Stimulated activated CD8-positive, alpha-beta memory T cell treated with anti-CD3 and anti-CD28 coated beads, Interleukin-12 subunit alpha, Interleukin-12 subunit beta, amount 100 ng/mL, for 24 hours (primary cell): Measurements from ENCODE around the gene GPATCH8.

Experiments
- DNase-seq: peaks from one replicate; pipeline ENCODE4 v3.0.0-alpha.2; 2020; ENCODE audit errors: extremely low read depth

The GPATCH8 gene

DNA sequence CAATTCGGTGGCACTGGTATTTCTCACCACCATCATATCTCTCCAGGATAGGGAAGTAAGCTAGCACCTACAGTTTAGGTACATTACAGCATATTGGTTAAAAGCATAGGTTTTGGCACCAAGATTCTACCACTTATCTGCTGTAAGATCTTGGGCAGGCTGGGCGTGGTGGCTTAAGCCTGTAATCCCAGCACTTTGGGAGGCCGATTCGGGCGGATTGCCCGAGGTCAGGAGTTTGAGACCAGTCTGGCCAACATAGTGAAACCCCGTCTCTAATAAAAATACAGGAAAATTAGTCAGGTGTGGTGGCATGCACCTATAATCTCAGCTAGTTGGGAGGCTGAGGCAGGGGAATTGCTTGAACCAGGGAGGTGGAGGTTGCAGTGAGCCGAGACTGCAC, 51.4 kb downstream of the GPATCH8 start:
- DNase-seq, result no peak

DNA sequence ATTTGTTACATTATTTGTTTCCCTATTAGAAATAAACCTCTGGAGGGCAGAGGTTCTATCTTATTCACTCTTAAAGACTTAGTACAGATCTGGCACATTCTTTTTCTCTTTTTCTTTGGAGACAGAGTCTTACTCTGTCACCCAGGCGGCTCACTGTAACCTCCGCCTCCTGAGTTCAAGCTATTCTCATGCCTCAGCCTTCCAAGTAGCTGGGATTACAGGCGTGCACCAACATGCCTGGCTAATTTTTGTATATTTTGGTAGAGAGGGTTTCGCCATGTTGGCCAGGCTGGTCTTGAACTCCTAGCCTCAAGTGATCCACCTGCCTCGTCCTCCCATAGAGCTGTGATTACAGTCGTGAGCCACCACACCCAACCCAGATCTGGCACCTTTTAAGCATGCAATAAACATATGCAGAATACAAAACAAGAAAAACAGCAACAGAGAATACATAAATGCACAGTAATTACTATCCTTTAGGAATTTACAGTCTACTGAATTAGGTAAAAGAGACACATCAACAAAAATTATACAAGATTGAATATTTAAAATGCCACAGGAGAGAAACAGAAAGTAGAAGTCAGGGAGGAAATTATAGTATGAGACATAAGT, 52.1 kb downstream of the GPATCH8 start:
- no peak for DNase-seq

DNA sequence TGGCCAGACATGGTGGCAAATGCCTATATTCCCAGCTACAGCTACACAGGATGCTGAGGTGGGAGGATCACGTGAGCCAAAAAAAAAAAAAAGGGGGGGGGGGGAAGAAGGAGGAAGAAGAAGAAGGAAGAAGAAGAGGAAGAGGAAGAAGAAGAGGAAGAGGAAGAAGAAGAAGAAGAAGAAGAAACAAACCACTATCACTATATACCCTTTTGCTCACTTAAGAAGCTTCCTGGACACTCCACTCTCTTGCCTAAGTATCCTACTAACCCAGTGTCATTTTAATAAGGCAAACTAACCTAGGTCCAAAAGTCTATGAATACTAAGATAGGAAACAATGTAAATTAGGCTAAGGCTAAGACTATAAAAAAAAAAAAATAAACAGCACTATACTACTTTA, 54.8 kb downstream of the GPATCH8 start:
- no peak for DNase-seq

DNA sequence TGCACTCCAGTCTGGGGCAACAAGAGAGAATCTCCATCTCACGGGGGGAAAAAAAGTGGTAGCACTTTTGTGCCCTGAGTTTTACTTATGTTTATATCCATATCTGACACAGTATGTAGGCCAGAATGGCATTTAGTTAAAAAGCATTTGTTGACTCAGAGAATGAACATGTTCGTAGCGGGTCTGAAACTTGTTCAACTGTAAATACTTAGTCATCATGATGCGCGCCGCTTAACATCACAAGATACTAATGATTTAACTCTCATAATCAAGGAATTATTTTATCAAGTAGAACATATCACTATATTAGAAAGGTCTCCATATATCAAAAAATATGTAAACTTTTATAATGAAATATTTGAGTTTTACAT, 58.5 kb downstream of the GPATCH8 start:
- DNase-seq, result no peak

DNA sequence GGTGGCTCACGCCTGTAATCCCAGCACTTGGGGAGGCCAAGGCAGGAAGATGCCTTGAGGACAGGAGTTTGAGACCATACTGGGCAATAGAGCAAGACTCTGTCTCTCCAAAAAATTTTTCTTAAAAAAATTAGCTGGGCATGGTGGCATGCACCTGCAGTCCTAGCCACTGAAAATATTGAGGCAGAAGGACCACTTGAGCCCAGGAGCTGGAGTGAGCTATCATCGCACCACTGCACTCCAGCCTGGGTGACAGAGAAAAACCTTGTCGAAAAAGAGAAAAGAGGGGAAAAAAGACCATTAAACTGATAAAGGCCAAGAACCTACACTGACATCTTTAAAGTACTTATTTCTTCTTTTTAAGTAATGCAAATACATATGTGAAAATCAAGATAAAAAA, 60.4 kb downstream of the GPATCH8 start:
- no peak for DNase-seq

DNA sequence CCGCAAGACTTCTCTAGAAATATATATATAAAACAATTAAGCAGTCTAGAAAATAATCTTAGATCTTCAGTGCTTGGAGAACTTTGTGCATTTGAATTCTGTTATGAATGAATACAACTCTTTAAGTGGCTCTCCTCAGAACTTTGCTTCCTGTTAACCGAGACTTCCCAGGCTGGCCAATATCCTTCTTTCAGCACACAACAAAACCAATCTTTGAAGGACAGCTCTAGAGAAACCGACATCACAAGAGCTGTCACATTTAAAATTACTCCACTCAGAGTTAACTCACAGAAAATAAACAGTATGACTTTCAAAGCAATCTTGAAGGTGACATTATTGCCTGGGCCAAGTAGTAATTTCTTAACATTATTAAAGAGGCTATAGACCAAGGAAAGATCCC, 64.0 kb downstream of the GPATCH8 start:
- no peak for DNase-seq

DNA sequence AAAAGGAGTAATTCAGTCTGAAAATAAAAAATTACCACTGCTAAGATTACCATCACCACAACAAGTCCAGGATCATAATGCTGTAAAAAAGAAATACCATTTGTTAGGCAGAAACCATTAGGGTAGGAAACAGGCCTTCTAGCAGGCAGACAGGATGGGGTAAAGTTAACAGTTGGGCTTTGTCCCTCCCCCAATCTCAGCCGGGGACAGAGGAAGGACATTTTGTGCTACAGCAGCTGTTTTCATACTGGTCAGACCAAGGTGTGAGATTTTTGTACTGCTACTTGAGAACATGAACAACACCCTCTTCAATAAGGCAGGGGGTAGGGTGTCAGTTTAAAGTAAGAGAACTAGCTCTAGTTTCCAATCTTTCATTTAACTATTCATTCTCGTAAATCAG, 64.6 kb downstream of the GPATCH8 start:
- DNase-seq, result no peak

DNA sequence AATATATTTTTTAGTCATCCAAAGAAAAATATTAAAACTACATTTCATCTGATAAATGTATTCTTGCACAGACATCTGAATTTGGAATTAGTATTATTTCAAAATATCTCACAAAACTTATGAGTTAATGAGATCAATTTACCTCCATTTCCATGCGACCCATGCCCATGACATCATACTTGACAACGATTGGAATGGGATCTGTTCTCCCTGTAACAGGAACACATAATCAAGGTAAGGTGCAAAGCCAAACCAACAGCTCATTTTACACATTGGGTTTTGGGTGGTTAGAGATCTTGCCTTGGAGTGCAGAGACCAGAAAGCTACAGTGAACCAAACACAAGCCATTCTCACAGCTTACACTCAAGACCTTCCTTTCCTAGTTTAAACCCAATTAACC, 66.9 kb downstream of the GPATCH8 start:
- no peak for DNase-seq

DNA sequence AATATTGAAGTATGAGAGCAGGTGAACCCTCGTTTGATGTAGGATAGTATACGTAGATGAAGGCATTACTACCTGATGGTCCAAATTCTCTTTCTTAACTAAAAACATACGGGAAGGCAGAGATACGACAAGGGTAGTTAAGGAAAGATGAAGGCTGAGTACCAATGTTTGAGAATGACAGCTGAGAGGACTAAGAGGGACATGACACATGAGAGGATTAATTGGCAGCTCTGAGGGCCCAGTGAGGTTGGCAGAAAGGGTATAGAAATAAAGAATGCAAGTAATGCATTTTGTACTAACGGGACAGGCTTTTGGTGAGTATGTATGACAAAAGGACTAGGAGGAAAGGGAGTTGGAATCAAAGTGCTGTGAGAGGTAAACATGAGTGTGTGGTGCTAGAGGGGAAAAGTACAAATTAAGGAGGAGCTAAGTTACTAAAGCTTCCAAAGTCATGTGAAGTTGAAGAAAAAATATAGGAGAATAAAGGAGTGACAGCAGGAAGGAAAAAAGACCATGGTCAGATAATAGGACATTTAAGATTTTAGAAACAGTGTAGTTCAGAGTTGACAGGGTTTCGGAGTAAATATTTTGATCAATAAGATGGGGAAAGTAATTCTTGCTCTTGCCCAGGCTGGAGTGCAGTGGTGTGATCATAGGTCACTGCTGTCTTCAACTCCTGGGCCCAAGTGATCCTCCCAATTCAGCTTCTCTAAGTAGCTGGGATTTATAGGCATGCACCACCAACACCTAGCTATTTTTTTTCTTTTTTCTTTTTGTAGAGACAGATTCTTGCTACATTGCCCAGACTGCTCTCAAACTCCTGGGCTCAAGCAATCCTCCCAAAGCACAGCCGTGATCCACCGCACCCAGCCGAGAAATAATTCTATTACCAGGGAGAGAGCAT, 70.7 kb downstream of the GPATCH8 start:
- DNase-seq, result no peak

DNA sequence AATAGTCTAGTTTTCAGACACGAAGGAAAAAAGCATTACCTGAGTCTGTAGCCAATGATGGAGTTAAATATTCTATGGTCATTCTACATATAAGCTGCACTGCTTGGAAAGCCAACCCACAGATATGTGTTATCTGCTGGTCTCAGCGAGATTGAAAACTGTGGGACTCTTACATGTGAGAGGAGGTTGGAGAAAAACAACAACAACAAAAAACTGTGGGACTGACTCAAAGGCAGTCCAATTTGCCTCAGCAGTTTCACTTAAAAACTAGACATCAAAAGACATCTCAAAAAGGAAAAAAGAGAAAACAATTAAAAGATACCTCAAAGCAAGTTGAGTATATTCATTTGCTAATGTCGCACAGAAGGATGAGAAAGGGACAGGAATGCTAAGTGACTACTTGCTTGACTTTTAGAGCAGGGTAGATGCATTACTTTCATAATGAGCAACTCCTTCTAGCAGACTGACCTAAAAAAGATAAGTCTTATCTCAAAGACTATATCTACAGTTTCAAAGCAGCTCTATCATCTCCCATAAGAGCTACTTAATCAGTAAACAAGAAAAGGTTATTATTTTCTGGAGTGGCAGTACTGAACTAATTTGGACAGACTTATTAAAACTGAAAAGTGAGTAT, 78.3 kb downstream of the GPATCH8 start:
- DNase-seq, result no peak

DNA sequence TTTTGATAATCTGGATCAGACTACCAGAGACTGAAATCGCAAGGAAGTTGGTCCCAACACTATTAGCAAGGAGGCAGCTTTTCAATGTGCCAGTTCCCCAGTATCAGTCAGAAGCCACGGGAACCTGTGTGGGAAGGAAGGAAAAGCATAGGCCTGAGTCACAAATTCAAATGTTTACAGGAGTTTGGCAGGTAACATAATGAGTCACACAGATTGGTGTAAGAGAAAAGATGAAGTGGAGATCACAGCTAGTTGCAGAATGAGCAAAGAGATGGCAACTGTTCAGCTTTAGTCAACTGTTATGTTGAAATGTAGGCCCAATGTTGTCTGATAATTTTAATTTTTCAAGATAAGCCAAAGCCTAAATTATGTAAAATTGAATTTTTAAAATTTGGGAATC, 85.7 kb downstream of the GPATCH8 start:
- no peak for DNase-seq

DNA sequence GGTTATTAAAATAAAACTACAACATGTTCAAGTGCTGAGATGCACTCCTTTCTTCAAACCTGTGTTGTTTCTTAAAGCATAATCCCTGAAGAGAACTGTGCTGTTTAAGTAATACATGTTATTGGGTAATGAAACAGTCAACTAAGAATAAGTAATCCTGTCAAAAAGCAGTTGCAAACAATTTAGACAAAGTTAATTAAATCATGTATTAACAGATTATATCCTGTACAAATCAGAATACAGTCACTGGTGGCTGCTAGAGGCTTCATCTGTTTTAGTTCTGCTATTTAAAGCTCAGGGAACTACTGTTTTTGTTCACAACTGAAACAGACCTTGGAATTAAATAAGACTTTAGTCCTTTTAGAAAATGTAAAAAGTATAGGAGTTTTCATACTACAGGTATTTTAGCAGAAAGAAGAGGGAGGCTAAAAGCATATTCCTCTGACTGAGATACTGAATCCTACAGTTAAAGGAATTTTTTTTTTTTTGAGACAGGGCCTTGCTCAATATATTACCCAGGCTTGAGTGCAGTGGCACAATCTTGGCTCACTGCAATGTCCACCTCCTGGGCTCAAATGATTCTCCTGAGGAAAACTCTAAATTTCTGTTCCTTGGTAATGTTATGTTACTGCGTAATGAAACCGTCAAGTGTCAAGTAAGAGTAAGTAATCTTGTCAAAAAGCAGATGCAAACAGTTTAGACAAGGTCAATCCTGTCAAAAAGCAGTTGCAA, 86.5 kb downstream of the GPATCH8 start:
- DNase-seq, result no peak

DNA sequence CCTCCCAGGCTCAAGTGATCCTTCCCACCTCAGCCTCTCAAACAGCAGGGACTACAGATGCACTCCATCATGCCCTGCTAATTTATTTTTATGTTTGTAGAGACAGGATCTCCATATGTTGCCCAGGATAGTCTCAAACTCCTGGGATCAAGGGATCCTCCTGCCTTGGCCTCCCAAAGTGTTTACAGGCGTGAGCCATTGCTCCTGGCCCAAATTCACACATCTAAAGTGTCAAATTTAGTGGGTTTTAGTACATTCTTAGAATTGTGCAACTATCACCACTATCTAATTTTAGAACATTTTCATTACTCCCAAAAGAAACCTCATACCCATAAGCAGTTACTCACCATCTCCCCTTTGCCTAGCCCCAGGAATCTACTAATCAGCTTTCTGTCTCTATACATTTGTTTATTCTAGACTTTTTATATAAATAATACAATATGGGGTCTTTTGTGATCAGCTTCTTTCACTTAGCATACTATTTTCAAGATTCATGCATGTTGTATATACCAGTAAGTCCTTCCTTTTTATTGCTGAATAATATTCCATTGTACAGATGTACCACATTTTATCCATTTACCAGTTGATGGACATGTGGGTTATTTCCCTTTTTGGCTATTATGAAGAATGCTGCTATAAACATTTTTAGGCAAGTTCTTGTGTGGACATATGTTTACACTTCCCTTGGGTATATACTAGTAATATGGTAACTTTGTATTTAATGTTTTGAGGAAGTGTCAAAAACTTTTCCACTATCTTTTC, 88.6 kb downstream of the GPATCH8 start:
- DNase-seq, result no peak

DNA sequence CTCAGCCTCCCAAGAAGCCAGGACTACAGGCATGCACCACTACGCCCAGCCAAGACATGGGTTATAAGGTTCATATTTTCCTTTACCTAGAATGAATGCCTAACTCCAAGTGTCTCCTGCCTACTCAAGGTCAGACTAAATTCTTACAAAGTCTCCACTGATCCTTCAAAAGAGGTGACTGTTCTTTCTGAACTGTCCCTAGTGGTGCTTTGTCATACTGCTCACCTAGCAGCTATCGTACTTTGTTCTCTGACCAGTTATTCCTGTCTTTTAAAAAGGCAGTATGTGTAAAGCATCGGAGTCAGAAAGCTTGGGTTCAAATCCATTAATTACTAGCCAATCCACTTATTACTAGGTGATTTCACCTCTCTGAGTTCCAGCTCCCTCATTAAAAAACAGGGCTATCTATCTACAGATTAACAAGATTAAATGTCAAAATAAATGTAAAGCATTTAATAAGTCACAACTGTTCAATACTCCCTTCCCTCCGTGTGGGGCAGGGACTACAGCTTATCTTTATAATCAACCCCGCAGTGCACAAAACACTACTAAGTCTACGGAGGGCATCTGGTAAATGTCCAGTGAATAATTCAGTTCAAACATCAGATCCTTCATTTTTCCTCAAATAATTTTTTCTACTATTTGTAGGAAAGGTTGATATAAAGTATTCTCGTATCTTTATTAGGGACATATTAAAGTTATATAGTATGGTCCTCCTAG, 93.7 kb downstream of the GPATCH8 start:
- DNase-seq, result no peak

DNA sequence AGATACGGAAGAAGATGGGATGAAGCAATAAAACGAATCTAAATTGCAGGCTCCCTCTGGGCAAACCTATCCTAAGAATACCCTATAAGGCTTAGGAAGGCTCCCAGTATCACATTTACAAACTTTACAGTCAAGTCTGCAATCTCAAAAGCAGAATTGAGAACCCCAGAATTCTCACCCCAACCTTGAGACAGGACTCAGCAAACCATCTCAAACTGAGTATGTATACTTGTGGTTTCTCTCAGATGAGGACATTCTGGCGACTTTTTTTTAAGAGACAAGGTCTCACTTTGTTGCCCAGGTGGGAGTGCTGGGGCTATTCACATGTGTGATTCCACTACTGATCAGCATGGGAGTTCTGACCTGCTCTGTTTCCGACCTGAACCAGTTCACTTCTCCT, 94.4 kb downstream of the GPATCH8 start:
- no peak for DNase-seq

DNA sequence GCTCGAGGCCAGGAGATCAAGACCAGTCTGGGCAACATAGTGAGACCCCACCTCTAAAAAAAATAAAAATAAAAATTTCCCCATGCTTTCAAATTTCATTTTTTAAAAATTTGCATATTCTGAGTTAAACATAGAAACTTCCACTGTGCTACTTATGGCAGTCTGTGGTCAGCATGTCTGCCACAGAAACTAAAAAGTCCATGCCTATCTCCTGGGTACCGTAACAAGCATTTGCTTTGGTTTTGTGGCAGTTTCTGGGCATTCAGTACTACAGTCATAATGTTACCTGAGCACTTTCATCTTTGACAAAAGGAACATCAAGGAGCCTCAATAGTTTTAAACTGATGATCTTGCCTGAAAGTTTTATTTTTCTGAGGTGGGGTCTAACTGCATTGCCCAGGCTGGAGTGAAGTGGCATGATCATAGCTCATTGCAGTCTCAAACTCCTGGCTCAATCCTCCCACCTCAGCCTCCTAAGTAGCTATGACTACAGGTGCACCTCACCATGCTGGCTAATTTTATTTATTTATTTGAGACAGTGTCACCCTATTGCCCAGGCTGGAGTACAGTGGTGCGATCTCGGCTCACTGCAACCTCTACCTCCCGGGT, 100.5 kb downstream of the GPATCH8 start:
- DNase-seq, result no peak

DNA sequence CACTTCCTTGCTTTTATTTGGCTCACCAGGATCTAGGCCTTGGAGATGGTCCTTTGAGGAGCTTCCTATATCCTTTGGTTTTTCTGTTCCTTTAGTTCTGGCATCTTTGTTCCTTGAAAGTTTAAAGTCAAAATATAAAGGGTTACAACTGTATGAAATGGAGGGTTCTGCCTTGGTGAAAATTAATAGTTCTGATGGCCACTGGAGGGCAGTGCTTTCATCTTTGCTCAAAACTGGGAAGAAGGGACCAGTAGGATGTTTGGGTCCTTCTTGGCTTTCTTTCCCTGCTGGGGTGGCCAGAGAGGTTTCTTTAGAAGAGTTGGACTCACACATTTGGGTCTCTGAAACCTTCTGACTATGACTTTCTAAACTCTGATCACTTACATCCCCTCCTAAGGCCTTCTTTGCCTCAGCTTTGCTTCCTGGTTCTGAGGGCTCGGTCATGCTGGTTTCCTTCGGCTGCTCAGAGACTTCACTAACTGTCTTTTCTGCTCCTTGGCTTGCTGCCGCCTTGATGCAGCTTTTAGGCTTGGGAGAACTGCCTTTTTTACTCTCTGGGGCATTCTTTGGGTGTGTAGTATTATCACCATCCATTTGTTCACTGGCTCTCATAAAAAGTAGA, 102.9 kb downstream of the GPATCH8 start:
- no peak for DNase-seq

DNA sequence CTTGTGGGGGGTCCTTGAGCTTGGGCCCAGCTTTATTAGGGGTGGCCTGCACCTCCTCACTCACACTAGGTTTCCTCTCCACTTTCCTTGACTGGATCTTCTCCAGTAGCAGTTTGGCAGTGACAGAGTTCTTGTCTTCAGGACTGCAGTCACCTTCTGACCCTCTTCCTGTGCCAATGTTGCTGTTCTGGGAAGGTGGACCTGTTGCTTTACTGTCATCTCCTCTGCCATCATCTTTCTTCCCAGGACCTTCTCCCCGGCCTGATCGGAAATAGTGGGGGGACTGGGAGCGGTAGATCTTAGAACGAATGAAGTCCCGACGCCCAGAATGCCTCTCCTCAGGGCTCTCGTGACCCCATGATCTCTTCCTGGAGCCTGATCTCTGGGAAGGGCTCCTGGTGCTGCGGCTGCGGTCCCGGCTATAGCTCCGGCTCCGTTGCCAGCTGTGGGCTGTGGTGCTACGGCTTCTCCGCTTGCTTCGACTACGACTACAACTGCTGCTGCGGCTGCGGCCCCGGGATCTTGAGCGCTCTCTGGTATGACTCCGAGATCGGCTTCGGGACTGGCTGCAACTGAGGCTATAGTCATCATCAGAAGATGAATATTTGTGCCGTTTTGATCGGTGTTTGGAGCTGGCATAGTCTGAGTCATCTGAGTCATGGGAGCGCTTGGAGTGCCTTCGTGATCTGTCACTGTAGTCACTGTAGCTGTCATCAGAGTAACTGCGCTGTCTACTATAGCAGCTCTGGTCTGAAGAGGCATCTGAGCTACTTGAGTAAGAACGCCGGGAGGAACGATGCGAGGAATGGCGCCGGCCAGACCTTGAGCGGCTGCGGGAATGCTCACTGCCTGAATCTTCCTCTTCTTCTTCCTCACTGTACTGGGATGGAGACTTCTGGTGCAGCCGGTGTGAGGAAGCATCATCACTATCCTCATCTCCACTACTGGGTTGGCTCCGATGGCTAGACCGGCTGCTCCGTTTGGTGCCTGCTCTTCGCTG, 104.2 kb downstream of the GPATCH8 start:
- no peak for DNase-seq
